ENCODE measurements around the gene DCDC2B. TPM values are rescaled to one million over a fixed set of nuclear protein-coding genes. Genes with fewer than 3 reads are reported as not detected.

DCDC2B gene
- total and polyA plus RNA-seq, 10 of the 15 experiments (the other 5 are each of a cell fraction or from before 2014, with no cell fraction given), result 0.12 to 0.21 (median 0.15) TPM; not detected in 7

- TF ChIP-seq, protein P1, sequence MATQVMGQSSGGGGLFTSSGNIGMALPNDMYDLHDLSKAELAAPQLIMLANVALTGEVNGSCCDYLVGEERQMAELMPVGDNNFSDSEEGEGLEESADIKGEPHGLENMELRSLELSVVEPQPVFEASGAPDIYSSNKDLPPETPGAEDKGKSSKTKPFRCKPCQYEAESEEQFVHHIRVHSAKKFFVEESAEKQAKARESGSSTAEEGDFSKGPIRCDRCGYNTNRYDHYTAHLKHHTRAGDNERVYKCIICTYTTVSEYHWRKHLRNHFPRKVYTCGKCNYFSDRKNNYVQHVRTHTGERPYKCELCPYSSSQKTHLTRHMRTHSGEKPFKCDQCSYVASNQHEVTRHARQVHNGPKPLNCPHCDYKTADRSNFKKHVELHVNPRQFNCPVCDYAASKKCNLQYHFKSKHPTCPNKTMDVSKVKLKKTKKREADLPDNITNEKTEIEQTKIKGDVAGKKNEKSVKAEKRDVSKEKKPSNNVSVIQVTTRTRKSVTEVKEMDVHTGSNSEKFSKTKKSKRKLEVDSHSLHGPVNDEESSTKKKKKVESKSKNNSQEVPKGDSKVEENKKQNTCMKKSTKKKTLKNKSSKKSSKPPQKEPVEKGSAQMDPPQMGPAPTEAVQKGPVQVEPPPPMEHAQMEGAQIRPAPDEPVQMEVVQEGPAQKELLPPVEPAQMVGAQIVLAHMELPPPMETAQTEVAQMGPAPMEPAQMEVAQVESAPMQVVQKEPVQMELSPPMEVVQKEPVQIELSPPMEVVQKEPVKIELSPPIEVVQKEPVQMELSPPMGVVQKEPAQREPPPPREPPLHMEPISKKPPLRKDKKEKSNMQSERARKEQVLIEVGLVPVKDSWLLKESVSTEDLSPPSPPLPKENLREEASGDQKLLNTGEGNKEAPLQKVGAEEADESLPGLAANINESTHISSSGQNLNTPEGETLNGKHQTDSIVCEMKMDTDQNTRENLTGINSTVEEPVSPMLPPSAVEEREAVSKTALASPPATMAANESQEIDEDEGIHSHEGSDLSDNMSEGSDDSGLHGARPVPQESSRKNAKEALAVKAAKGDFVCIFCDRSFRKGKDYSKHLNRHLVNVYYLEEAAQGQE (IDR thresholded peaks at IDR 0.05; ENCODE audit: low read depth, low read length), result no peak
- TF ChIP-seq RUNX3 (IDR thresholded peaks at IDR 0.05; ENCODE audit: low read length), result no peak
- TF ChIP-seq FOXM1 (IDR thresholded peaks at IDR 0.05; ENCODE audit: low read depth, low read length), result no peak
- no peak for TF ChIP-seq NFYA (IDR thresholded peaks at IDR 0.05; ENCODE audit: borderline replicate concordance, low read depth, low read length)
- TF ChIP-seq ZNF24 (IDR thresholded peaks at IDR 0.05), result no peak
- no peak for TF ChIP-seq ZNF217 (IDR thresholded peaks at IDR 0.05)
- TF ChIP-seq BMI1 (IDR thresholded peaks at IDR 0.05; ENCODE audit: borderline replicate concordance), result no peak
- TF ChIP-seq ZSCAN29 (IDR thresholded peaks at IDR 0.05), result no peak
- no peak for TF ChIP-seq STAT3 (IDR thresholded peaks at IDR 0.05; ENCODE audit: low read depth, low read length)
- TF ChIP-seq MTA3 (IDR thresholded peaks at IDR 0.05; ENCODE audit: borderline replicate concordance, low read length), result no peak
- TF ChIP-seq CHD1 (IDR thresholded peaks at IDR 0.05; ENCODE audit: low read depth, low read length), result no peak
- TF ChIP-seq, protein P2, sequence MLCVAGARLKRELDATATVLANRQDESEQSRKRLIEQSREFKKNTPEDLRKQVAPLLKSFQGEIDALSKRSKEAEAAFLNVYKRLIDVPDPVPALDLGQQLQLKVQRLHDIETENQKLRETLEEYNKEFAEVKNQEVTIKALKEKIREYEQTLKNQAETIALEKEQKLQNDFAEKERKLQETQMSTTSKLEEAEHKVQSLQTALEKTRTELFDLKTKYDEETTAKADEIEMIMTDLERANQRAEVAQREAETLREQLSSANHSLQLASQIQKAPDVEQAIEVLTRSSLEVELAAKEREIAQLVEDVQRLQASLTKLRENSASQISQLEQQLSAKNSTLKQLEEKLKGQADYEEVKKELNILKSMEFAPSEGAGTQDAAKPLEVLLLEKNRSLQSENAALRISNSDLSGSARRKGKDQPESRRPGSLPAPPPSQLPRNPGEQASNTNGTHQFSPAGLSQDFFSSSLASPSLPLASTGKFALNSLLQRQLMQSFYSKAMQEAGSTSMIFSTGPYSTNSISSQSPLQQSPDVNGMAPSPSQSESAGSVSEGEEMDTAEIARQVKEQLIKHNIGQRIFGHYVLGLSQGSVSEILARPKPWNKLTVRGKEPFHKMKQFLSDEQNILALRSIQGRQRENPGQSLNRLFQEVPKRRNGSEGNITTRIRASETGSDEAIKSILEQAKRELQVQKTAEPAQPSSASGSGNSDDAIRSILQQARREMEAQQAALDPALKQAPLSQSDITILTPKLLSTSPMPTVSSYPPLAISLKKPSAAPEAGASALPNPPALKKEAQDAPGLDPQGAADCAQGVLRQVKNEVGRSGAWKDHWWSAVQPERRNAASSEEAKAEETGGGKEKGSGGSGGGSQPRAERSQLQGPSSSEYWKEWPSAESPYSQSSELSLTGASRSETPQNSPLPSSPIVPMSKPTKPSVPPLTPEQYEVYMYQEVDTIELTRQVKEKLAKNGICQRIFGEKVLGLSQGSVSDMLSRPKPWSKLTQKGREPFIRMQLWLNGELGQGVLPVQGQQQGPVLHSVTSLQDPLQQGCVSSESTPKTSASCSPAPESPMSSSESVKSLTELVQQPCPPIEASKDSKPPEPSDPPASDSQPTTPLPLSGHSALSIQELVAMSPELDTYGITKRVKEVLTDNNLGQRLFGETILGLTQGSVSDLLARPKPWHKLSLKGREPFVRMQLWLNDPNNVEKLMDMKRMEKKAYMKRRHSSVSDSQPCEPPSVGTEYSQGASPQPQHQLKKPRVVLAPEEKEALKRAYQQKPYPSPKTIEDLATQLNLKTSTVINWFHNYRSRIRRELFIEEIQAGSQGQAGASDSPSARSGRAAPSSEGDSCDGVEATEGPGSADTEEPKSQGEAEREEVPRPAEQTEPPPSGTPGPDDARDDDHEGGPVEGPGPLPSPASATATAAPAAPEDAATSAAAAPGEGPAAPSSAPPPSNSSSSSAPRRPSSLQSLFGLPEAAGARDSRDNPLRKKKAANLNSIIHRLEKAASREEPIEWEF (IDR thresholded peaks at IDR 0.05; ENCODE audit: insufficient replicate concordance, low read depth, low read length), result no peak
- TF ChIP-seq TCF3 (IDR thresholded peaks at IDR 0.05; ENCODE audit: borderline replicate concordance, insufficient read depth, low read depth, low read length), result peak; percentile 91
- no peak for TF ChIP-seq SIX5 (IDR thresholded peaks at IDR 0.05; ENCODE audit: low read depth, low read length, severe bottlenecking)
- TF ChIP-seq, protein P3, sequence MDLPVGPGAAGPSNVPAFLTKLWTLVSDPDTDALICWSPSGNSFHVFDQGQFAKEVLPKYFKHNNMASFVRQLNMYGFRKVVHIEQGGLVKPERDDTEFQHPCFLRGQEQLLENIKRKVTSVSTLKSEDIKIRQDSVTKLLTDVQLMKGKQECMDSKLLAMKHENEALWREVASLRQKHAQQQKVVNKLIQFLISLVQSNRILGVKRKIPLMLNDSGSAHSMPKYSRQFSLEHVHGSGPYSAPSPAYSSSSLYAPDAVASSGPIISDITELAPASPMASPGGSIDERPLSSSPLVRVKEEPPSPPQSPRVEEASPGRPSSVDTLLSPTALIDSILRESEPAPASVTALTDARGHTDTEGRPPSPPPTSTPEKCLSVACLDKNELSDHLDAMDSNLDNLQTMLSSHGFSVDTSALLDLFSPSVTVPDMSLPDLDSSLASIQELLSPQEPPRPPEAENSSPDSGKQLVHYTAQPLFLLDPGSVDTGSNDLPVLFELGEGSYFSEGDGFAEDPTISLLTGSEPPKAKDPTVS (IDR thresholded peaks at IDR 0.05; ENCODE audit: low read depth, low read length), result no peak
- TF ChIP-seq, protein P4, sequence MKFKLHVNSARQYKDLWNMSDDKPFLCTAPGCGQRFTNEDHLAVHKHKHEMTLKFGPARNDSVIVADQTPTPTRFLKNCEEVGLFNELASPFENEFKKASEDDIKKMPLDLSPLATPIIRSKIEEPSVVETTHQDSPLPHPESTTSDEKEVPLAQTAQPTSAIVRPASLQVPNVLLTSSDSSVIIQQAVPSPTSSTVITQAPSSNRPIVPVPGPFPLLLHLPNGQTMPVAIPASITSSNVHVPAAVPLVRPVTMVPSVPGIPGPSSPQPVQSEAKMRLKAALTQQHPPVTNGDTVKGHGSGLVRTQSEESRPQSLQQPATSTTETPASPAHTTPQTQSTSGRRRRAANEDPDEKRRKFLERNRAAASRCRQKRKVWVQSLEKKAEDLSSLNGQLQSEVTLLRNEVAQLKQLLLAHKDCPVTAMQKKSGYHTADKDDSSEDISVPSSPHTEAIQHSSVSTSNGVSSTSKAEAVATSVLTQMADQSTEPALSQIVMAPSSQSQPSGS (IDR thresholded peaks at IDR 0.05; ENCODE audit: low read length), result no peak
- TF ChIP-seq SRF (IDR thresholded peaks at IDR 0.05; ENCODE audit: low read depth in 2 of 2, low read length in 2 of 2), result no peak
- TF ChIP-seq, protein P5, sequence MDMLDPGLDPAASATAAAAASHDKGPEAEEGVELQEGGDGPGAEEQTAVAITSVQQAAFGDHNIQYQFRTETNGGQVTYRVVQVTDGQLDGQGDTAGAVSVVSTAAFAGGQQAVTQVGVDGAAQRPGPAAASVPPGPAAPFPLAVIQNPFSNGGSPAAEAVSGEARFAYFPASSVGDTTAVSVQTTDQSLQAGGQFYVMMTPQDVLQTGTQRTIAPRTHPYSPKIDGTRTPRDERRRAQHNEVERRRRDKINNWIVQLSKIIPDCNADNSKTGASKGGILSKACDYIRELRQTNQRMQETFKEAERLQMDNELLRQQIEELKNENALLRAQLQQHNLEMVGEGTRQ (IDR thresholded peaks at IDR 0.05; ENCODE audit: borderline replicate concordance, low read depth, low read length), result no peak
Observed at GRCh38 chr1:32249831-32250525, 41.1 kb downstream of the DCDC2B start (continued).

Measured in GM12878 (cell line).